ENCODE measurements around the gene GPR139. TPM values are rescaled to one million over a fixed set of nuclear protein-coding genes. Genes with fewer than 3 reads are reported as not detected.

Gene GPR139
- total and polyA plus RNA-seq, 12 donors, result not detected

DNA sequence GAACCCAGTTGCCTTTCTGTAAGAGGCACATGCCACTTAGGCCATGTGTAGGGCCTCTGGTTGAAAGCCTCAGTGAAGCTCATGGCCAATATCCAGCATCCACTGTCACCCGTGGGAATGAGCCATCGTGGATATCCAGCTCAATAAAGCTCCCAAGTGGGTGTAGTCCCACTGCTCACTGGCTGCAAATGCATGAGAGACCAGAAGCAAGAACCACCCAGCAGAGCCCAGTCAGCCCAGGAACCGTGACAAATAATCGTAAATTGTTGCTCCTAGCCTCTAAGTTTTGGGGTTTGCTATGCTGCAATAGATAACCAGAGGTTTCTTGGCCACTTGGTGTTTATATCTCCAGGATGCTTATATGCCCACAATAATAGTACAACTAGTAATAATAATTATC lies 33.7 kb downstream of the GPR139 start:
- DNase-seq, result no peak
- H3K36me3 ChIP-seq (replicated peaks in 1 of 2), result no peaks in the 10 kb centered on the region
- no peaks in the 10 kb centered on the region for H3K9me3 ChIP-seq (replicated peaks in 1 of 3)
- intact Hi-C loops (cut with DNase I), result no loop called here
- no peaks in the 10 kb centered on the region for H3K4me1 ChIP-seq (replicated peaks in 1 of 2)
- no peak overlapping the region for H3K27ac ChIP-seq
- 61 to 78% (median 66%) methylated on average over 3 to 4 of the region's 4 CpGs for WGBS, 4 donors
- TF ChIP-seq, protein P1, sequence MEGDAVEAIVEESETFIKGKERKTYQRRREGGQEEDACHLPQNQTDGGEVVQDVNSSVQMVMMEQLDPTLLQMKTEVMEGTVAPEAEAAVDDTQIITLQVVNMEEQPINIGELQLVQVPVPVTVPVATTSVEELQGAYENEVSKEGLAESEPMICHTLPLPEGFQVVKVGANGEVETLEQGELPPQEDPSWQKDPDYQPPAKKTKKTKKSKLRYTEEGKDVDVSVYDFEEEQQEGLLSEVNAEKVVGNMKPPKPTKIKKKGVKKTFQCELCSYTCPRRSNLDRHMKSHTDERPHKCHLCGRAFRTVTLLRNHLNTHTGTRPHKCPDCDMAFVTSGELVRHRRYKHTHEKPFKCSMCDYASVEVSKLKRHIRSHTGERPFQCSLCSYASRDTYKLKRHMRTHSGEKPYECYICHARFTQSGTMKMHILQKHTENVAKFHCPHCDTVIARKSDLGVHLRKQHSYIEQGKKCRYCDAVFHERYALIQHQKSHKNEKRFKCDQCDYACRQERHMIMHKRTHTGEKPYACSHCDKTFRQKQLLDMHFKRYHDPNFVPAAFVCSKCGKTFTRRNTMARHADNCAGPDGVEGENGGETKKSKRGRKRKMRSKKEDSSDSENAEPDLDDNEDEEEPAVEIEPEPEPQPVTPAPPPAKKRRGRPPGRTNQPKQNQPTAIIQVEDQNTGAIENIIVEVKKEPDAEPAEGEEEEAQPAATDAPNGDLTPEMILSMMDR (IDR thresholded peaks at IDR 0.05), result no peak
- no peak for TF ChIP-seq POLR2A (IDR thresholded peaks at IDR 0.05)
- H3K4me3 ChIP-seq, result no peak overlapping the region
- H3K27me3 ChIP-seq, result no peaks in the 10 kb centered on the region

DNA sequence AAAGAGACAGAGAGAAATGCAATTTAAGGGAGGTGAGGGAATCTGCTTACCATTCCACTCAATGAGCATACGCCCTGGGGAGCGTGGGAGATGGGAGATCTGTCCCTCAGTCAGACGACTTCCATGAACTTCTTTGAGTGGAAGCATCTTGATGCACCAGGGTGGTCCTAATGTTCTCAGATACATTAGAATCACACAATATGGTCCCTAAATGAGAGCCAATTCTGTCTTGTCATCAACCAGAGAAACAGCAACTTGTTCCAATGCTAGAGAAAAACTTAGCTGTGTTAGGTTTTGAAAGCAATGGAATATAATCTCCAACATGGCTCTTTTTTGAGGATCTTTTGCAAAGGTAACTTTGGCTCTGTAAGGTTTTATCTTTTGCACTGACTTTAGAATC lies 44.1 kb downstream of the GPR139 start:
- Histone ChIP-seq H3K4me1 (replicated peaks in 1 of 2) (no peaks in the 10 kb centered on the region), H3K27ac (no peak overlapping the region), H3K9me3 (replicated peaks in 1 of 3) (no peaks in the 10 kb centered on the region), H3K27me3 (peaks cover 4% of the 10 kb centered on the region), H3K4me3 (no peak overlapping the region), H3K36me3 (replicated peaks in 1 of 2) (no peaks in the 10 kb centered on the region)
- TF ChIP-seq, protein P1 (IDR thresholded peaks at IDR 0.05), result no peak
- no peak for TF ChIP-seq POLR2A (IDR thresholded peaks at IDR 0.05)
- WGBS, 4 donors, result 65 to 80% (median 75%) methylated on average over 3 of the region's 3 CpGs
- intact Hi-C loops (cut with DNase I), result no loop called here
- DNase-seq, result no peak

DNA sequence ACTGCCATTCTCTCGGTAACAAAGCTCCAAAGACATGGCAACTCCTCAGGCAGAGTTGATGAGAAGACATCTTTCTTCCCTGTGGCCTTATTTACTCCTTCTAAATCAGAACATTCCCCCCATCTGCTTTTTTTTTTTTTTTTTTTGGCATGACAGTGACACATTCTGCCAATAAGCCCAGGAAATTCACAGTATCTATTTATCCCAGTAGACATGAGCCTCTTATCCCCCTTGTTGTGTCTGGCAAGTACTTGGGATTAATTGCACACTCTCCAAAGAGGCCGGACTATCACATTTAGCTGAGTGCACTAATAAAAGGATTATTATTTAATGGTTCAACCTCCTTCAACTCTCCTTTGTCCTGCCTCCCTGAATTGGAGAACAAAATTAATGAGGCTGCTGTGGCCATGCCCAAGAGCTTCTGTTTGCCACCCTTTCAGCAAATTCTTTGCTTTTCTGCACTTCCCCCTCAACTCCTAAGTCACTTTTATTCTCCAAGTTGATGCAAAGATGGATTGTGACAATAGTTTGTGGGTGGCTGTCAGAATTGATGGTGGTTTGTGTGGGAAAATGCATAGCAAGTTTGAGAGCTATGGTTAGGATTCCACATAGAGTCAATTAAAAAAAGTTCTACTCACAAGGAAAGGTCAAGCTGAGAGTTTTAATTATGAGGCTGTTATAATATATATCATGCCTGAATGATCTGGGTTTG lies 47.2 kb downstream of the GPR139 start:
- H3K4me1 ChIP-seq (replicated peaks in 1 of 2), result no peaks in the 10 kb centered on the region
- no peaks in the 10 kb centered on the region for H3K36me3 ChIP-seq (replicated peaks in 1 of 2)
- no peak for TF ChIP-seq POLR2A (IDR thresholded peaks at IDR 0.05)
- TF ChIP-seq, protein P1 (IDR thresholded peaks at IDR 0.05), result no peak
- peaks cover 4% of the 10 kb centered on the region for H3K27me3 ChIP-seq
- H3K9me3 ChIP-seq (replicated peaks in 1 of 3), result no peaks in the 10 kb centered on the region
- intact Hi-C loops (cut with DNase I), result no loop called here
- no peak for DNase-seq
- H3K27ac ChIP-seq, result no peak overlapping the region
- 33 to 41% (median 40%) methylated on average over 2 of the region's 2 CpGs for WGBS, 4 donors
- no peak overlapping the region for H3K4me3 ChIP-seq

DNA sequence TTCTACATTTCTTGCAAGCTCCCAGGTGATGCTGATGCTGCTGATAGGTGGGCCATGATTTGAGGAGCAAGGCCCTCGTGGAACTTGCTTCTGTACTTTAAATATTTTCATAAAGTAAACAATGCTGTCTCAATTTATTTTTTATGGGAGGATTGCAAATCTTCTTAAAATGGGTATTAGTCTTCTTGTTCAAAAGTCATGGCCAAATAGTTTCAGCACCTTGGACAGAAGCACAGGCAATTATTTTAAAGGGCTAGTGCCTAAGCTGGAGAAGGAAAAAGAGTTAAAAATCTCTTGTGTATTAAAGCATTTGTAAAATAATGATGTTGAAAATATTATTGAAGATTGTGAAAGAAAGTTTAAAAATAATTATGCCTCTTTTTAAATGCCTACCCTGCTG lies 50.5 kb downstream of the GPR139 start:
- no peak for TF ChIP-seq POLR2A (IDR thresholded peaks at IDR 0.05)
- TF ChIP-seq, protein P1 (IDR thresholded peaks at IDR 0.05), result no peak
- Histone ChIP-seq H3K9me3 (replicated peaks in 1 of 3) (no peaks in the 10 kb centered on the region), H3K4me1 (replicated peaks in 1 of 2) (no peaks in the 10 kb centered on the region), H3K36me3 (replicated peaks in 1 of 2) (no peaks in the 10 kb centered on the region), H3K27ac (no peak overlapping the region), H3K27me3 (no peaks in the 10 kb centered on the region), H3K4me3 (no peak overlapping the region)
- intact Hi-C loops (cut with DNase I), result no loop called here
- no peak for DNase-seq
- 0 to 9% (median 7%) methylated on average over 1 of the region's 1 CpG for WGBS, 4 donors

Measured in adrenal gland (tissue), 12 donors.